Measurements from ENCODE around the gene PHACTR4. TPM values are rescaled to one million over a fixed set of nuclear protein-coding genes. Genes with fewer than 3 reads are reported as not detected.

PHACTR4 gene
- total RNA-seq, 6 experiments from 2014 or later = 16.1 to 25.8 (median 23.3) TPM

DNA sequence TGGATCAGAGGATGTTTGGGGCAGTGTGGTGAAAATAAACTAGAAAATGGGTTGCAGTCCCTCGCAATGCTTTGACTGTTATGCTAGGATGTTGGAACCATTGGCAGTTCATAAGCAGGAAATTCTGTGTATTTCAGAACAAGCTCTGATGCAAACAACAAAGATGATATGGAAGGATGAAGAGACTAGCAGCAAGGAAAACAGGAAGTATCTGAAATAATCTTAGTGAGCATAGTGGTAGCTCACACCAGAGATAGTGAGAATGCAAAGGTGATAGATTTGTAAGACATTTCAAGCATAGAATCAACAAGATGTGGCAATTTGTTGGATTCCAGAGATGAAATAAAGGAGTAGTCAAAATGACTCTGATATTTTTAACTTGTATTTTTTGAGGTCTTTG is 125.2 kb downstream of the PHACTR4 start:
- DNase-seq (no peak), ATAC-seq (no peak)
- Histone ChIP-seq H3K27ac (no peak overlapping the region), H3K27me3 (no peaks in the 10 kb centered on the region), H3K4me1 (no peaks in the 10 kb centered on the region), H3K36me3 (peaks cover 0 to 69% (median 24%) of the 10 kb centered on the region in 4 donors), H3K4me3 (no peak overlapping the region), H3K9me3 (no peaks in the 10 kb centered on the region)
- WGBS (ENCODE audit: insufficient coverage, low coverage, low lambda C conversion rate, missing lambda C conversion rate) = 83% methylated on average over 1 of the region's 1 CpG
- TF ChIP-seq POLR2A (IDR thresholded peaks at IDR 0.05) = no peak
- TF ChIP-seq, protein P1, sequence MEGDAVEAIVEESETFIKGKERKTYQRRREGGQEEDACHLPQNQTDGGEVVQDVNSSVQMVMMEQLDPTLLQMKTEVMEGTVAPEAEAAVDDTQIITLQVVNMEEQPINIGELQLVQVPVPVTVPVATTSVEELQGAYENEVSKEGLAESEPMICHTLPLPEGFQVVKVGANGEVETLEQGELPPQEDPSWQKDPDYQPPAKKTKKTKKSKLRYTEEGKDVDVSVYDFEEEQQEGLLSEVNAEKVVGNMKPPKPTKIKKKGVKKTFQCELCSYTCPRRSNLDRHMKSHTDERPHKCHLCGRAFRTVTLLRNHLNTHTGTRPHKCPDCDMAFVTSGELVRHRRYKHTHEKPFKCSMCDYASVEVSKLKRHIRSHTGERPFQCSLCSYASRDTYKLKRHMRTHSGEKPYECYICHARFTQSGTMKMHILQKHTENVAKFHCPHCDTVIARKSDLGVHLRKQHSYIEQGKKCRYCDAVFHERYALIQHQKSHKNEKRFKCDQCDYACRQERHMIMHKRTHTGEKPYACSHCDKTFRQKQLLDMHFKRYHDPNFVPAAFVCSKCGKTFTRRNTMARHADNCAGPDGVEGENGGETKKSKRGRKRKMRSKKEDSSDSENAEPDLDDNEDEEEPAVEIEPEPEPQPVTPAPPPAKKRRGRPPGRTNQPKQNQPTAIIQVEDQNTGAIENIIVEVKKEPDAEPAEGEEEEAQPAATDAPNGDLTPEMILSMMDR (IDR thresholded peaks at IDR 0.05) = no peak
- intact Hi-C loops (cut with DNase I) = loop anchor here in 1 of 2 donors (10.0 kb wide), 1 partner anchor 90 kb away; no protein-coding TSS in a partner anchor

DNA sequence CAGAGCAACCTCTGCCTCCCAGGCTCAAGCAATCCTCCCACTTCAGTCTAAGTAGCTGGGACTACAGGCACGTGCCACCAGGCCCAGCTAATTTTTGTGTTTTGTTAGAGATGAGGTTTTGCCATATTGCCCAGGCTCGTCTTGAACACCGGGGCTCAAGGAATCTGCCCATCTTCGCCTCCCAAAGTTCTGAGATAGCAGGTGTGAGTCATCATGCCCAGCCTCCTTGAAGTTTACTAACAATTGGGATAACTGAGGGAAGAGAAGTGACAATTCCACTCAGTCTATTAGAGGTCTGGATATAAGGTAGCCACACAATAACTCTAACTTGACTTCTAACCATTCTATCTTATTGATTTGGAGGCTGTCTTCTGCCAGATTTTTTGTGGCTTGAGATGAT is 130.0 kb downstream of the PHACTR4 start:
- peaks cover 0 to 26% (median 8%) of the 10 kb centered on the region in 4 donors for H3K36me3 ChIP-seq
- H3K27ac ChIP-seq = no peak overlapping the region
- no peak for TF ChIP-seq POLR2A (IDR thresholded peaks at IDR 0.05)
- TF ChIP-seq, protein P1 (IDR thresholded peaks at IDR 0.05) = no peak
- no peak overlapping the region for H3K4me3 ChIP-seq
- intact Hi-C loops (cut with DNase I) = loop anchor here in 1 of 2 donors (10.0 kb wide), 1 partner anchor 95 kb away; no protein-coding TSS in a partner anchor
- ATAC-seq = no peak
- WGBS (ENCODE audit: insufficient coverage, low coverage, low lambda C conversion rate, missing lambda C conversion rate) = 100% methylated on average over 2 of the region's 4 CpGs
- no peaks in the 10 kb centered on the region for H3K27me3 ChIP-seq
- H3K4me1 ChIP-seq = no peaks in the 10 kb centered on the region
- H3K9me3 ChIP-seq = no peaks in the 10 kb centered on the region
- DNase-seq = no peak

DNA sequence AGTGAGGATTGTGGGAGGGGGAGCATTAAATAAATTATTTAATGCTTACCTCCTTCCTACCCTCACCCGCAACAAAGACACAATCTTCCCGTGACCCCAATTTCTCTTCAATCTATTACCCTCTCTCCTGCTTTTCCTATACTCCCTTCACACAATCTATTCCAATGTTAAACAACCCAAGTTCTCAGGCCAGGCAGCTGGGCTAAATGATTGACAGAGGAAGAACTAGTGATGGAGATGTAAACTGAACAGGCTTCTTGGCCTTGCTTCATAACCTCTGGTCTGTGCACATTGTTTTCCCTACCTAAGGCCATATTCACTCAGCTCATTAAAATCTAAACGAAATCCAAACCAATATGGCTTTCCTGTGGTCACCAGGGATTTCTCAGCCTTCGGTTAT is 132.4 kb downstream of the PHACTR4 start:
- intact Hi-C loops (cut with DNase I) = no loop called here
- no peaks in the 10 kb centered on the region for H3K9me3 ChIP-seq
- no peak for TF ChIP-seq POLR2A (IDR thresholded peaks at IDR 0.05)
- TF ChIP-seq, protein P1 (IDR thresholded peaks at IDR 0.05) = no peak
- no peak for ATAC-seq
- H3K36me3 ChIP-seq = peaks cover 0 to 9% (median under 1%) of the 10 kb centered on the region in 4 donors
- H3K4me1 ChIP-seq = no peaks in the 10 kb centered on the region
- no peak for DNase-seq
- H3K4me3 ChIP-seq = no peak overlapping the region
- H3K27ac ChIP-seq = no peak overlapping the region
- H3K27me3 ChIP-seq = no peaks in the 10 kb centered on the region
- WGBS (ENCODE audit: insufficient coverage, low coverage, low lambda C conversion rate, missing lambda C conversion rate) = 80% methylated on average over 3 of the region's 4 CpGs

DNA sequence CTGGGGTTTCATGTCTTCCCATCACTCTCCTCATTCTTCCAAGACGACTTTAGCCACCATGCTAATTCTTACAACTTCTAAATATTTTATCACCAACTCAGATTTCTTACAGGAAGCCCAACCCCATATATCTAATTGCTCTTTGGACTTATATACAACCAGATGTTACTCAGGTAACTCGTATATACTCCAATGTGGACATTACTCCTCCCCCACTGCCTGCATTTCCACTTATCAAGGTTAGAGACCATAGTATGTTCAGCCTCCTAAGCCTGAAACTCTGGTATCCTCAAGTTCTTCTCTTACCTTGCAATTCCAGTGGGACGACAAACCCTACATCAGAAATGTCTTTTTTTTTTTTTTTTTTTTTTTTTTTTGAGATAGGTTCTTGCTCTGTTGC is 133.6 kb downstream of the PHACTR4 start:
- WGBS (ENCODE audit: insufficient coverage, low coverage, low lambda C conversion rate, missing lambda C conversion rate) = 80% methylated on average over 3 of the region's 3 CpGs
- Histone ChIP-seq H3K27me3 (no peaks in the 10 kb centered on the region), H3K9me3 (no peaks in the 10 kb centered on the region), H3K27ac (no peak overlapping the region), H3K4me3 (no peak overlapping the region), H3K36me3 (peaks cover under 1 to 8% (median 3%) of the 10 kb centered on the region in 4 donors), H3K4me1 (peaks cover 0 to 11% (median 5%) of the 10 kb centered on the region in 4 donors)
- DNase-seq (no peak), ATAC-seq (no peak)
- TF ChIP-seq, protein P1 (IDR thresholded peaks at IDR 0.05) = no peak
- no peak for TF ChIP-seq POLR2A (IDR thresholded peaks at IDR 0.05)
- intact Hi-C loops (cut with DNase I) = no loop called here
